Right lobe of liver (tissue), 4 donors: ENCODE measurements around the gene CHN2.

Experiments used
- POLR2A ChIP-seq: fragments of 450-650 bp; IDR thresholded peaks from one replicate; pipeline ENCODE4 v1.6.1; 2017; ENCODE audit warnings: antibody characterized with exemption, mild to moderate bottlenecking
- TF ChIP-seq, protein P1 (sequence below), 4 donors: fragments of 200-600 bp in 3 of 4; fragments of 450-650 bp in 1 of 4; IDR thresholded peaks; one replicate each; pipeline versions ENCODE4 v1.5.1 to v1.8.0; 2016 to 2022; ENCODE audit warnings: antibody characterized with exemption in 4 of 4, mild to moderate bottlenecking in 2 of 4
- donor health status: DM: no; HTN: no; CAD: no.
- donor health status: DM: no; HTN: no; CAD: no.
- donor health status: DM: no; HTN: yes; CAD: no.

DNA sequence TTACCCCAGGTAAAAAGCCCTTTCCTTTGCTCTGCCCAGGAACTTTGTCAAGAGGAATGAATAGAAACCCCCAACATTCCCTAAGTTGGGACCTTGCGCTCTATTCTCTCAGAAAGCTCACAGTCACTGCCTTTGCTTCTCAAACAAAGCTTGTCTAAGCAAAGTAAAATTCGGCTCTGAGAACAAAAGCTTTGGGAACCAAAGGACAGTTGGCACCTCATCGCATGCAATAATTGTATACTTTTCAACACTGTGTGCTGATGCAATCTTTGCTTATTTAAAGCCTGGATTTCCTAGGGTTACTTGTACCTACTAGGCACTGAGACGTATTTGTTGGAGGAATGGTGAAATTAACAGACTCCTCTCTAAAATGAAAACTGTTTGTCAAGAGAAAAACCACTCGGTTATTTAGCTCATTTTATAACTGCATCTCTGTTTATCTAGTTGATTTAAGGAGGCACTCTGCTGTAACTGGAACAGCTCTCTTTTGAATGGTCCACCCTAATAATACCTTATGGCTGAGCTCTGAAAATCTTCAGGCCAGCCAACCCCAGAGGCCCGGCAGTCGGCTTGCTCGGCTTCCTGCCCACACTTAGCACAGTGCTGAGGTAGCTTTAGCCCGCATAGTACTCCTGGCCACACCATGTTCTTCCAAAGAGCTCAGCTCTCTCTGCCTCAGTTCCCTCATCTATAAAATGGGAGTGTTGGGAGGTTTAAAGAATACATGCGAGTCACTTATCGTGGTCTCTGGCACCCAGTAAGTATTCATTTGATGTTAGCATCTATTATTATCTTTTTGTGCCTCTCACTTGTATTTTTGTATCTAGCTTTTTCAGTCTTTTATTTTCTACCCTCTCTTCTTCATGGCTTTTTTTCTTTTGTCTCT lies 288.9 kb downstream of the CHN2 start:
- TF ChIP-seq, protein P1, sequence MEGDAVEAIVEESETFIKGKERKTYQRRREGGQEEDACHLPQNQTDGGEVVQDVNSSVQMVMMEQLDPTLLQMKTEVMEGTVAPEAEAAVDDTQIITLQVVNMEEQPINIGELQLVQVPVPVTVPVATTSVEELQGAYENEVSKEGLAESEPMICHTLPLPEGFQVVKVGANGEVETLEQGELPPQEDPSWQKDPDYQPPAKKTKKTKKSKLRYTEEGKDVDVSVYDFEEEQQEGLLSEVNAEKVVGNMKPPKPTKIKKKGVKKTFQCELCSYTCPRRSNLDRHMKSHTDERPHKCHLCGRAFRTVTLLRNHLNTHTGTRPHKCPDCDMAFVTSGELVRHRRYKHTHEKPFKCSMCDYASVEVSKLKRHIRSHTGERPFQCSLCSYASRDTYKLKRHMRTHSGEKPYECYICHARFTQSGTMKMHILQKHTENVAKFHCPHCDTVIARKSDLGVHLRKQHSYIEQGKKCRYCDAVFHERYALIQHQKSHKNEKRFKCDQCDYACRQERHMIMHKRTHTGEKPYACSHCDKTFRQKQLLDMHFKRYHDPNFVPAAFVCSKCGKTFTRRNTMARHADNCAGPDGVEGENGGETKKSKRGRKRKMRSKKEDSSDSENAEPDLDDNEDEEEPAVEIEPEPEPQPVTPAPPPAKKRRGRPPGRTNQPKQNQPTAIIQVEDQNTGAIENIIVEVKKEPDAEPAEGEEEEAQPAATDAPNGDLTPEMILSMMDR (IDR thresholded peaks at IDR 0.05): no peak
- no peak for TF ChIP-seq POLR2A
